Calu3 (cell line): ENCODE results near the gene MGP. TPM values are rescaled to one million over a fixed set of nuclear protein-coding genes. Genes with fewer than 3 reads are reported as not detected.

Experiments used
- BruUV-seq: library from RNA; stranded (reverse); fragments of 400-500 nt; replicated peaks from 2 replicates; lab custom pipeline; 2021; lab: Mats Ljungman, UMichigan
- CTCF ChIA-PET: fragments of 300-600 bp; sonication (Branson Sonifier 250); formaldehyde crosslinking; loops from one replicate; lab custom pipeline; 2022; ENCODE audit warnings: antibody characterized with exemption; lab: Charles Lee
- DNase-seq: peaks from one replicate; pipeline ENCODE4 v3.0.0; 2022
- H3K27ac Mint-ChIP-seq: one replicate; pipeline ENCODE4 v1.8.0; 2022; ENCODE audit warnings: mixed read lengths; ENCODE audit not compliant: unreplicated experiment
- H3K27me3 Mint-ChIP-seq: one replicate; pipeline ENCODE4 v1.8.0; 2022; ENCODE audit warnings: mixed read lengths; ENCODE audit not compliant: unreplicated experiment
- H3K36me3 Mint-ChIP-seq: one replicate; pipeline ENCODE4 v1.8.0; 2022; ENCODE audit warnings: mild to moderate bottlenecking, moderate library complexity, mixed read lengths; ENCODE audit not compliant: insufficient read depth, unreplicated experiment
- H3K4me1 Mint-ChIP-seq: one replicate; pipeline ENCODE4 v1.8.0; 2022; ENCODE audit warnings: mild to moderate bottlenecking, low read depth, mixed read lengths; ENCODE audit not compliant: unreplicated experiment
- H3K4me3 Mint-ChIP-seq: one replicate; pipeline ENCODE4 v1.8.0; 2022; ENCODE audit warnings: mild to moderate bottlenecking, low read depth, moderate library complexity, mixed read lengths; ENCODE audit not compliant: unreplicated experiment
- H3K9me3 Mint-ChIP-seq: one replicate; pipeline ENCODE4 v1.8.0; 2022; ENCODE audit warnings: low read depth, mixed read lengths; ENCODE audit not compliant: unreplicated experiment
- intact Hi-C: fragments of 100-400 bp; cut with micrococcal nuclease; formaldehyde crosslinking; loops from one replicate; pipeline ENCODE4 v1.10.0; 2022; ENCODE audit not compliant: unreplicated experiment
- total RNA-seq: library from RNA; stranded (reverse); gene quantifications from 2 replicates; pipeline ENCODE4 v1.2.3, GENCODE V29; 2022
- TF ChIP-seq, protein P1 (sequence below): fragments of 200-600 bp; IDR thresholded peaks from one replicate; pipeline ENCODE4 v1.8.0; 2022; ENCODE audit warnings: antibody characterized with exemption; ENCODE audit not compliant: unreplicated experiment

Gene MGP
- total RNA-seq, 1 experiment from 2014 or later: not detected

DNA sequence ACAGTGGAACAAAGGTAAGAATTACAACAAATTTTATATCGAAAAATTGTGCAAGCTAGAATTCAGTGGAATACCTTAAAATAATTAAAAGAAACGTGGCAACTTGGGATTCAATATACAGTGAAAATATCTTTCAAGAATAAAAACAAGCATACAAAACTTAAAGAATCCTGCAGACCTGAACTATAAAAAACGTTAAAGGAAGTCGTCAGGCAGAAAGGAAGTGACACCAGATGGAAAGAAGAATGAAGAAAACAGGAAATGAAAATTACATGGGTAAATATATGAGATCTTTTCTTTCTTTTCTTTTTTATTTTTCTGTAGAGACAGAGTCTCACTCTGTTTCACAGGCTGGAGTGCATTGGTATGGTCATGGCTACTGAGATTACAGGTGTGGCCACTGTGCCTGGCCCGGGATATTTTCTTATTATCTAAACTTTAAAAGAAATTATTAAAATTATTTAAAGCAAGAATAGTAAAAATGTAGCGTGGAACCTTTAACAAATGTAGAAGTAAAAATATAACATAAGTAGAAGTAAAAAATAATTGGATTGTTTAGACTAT, 4.7 kb downstream of the MGP start:
- Mint-ChIP-seq H3K27ac (no peak overlapping the region), H3K4me3 (no peak overlapping the region), H3K9me3 (no peaks in the 10 kb centered on the region), H3K4me1 (peaks cover 18% of the 10 kb centered on the region), H3K27me3 (no peaks in the 10 kb centered on the region), H3K36me3 (no peaks in the 10 kb centered on the region)
- no peak for DNase-seq
- TF ChIP-seq, protein P1, sequence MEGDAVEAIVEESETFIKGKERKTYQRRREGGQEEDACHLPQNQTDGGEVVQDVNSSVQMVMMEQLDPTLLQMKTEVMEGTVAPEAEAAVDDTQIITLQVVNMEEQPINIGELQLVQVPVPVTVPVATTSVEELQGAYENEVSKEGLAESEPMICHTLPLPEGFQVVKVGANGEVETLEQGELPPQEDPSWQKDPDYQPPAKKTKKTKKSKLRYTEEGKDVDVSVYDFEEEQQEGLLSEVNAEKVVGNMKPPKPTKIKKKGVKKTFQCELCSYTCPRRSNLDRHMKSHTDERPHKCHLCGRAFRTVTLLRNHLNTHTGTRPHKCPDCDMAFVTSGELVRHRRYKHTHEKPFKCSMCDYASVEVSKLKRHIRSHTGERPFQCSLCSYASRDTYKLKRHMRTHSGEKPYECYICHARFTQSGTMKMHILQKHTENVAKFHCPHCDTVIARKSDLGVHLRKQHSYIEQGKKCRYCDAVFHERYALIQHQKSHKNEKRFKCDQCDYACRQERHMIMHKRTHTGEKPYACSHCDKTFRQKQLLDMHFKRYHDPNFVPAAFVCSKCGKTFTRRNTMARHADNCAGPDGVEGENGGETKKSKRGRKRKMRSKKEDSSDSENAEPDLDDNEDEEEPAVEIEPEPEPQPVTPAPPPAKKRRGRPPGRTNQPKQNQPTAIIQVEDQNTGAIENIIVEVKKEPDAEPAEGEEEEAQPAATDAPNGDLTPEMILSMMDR: no peak
- intact Hi-C loops: no loop called here
- CTCF ChIA-PET: no interaction called here
- no TSS peak for BruUV-seq

DNA sequence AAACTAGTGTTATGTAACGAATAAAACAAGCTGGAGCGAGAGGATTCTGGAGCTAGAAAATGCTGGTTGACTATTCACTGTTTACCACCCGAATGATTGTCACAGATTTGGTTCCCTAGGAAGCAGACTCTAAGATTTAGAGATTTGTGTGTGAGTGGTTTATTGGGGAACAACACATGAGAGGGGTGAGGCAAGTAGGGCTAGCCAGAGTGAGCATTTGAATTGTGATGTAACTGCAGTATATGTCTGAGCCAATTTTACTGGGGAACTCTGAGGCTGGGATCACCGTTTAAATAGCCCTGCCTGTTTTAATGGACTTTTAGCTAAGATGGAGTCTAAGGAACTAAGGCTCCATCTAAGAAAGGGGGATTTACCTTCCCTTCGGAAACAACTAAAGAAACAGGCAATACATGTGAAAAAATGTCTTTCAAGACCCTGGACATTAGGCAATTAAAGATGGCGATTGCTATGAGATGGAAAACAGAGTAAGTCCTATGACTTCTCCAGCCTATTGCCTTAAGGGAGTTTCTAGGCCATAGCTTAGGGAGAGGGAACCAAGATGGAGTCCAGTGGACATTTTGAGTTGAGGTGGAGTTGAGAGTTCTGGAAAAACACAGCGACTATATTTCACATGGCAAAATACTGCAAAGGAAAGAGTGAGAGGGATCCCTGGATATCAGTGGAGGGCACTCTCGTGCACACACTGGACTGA, 6.3 kb downstream of the MGP start:
- H3K36me3 Mint-ChIP-seq: no peaks in the 10 kb centered on the region
- no peak overlapping the region for H3K27ac Mint-ChIP-seq
- DNase-seq: no peak
- CTCF ChIA-PET: no interaction called here
- intact Hi-C loops: no loop called here
- peaks cover 11% of the 10 kb centered on the region for H3K4me1 Mint-ChIP-seq
- no peak overlapping the region for H3K4me3 Mint-ChIP-seq
- no TSS peak for BruUV-seq
- no peaks in the 10 kb centered on the region for H3K27me3 Mint-ChIP-seq
- no peaks in the 10 kb centered on the region for H3K9me3 Mint-ChIP-seq
- TF ChIP-seq, protein P1: no peak

DNA sequence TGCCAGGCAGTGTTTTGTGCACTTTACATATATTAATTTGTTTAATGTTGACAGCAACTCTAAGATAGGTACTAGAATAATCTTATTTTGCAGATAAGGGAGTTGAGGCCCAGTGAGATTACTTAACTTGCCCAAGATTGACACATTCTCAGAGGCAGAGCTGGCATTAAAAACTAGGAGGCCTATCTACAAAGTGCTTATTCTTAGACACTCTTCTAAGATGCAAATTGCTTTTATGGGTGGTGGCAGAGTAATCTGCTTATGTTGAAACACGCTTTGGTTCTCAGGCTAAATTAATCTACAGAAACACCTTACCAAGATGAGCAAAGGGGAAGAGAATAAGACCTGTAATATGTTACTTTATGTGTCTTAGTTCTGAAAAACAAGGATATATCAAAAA, 7.2 kb downstream of the MGP start:
- no peaks in the 10 kb centered on the region for H3K27me3 Mint-ChIP-seq
- H3K27ac Mint-ChIP-seq: no peak overlapping the region
- DNase-seq: no peak
- intact Hi-C loops: no loop called here
- CTCF ChIA-PET: no interaction called here
- H3K36me3 Mint-ChIP-seq: no peaks in the 10 kb centered on the region
- no peak overlapping the region for H3K4me3 Mint-ChIP-seq
- H3K9me3 Mint-ChIP-seq: no peaks in the 10 kb centered on the region
- BruUV-seq: no TSS peak
- H3K4me1 Mint-ChIP-seq: peaks cover 9% of the 10 kb centered on the region
- TF ChIP-seq, protein P1: no peak

DNA sequence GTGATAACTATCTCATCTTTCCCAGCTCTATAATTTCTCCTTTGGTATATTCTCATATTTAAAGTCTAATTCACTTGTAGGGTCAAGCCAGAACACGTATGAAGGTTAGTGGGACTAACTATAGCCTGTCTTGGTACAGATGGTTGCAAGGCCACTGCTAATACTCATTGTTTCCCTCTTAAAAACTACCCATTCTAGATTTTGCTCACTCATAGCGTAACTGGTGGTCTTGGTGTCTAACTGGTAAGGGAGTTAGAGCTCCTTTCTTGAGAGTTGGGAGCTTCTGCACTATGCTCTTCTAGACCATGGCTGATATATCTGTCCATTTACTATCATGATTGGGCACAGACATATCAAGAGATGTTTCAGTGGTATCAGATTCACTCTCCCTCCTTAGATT, 8.8 kb downstream of the MGP start:
- DNase-seq: no peak
- H3K4me1 Mint-ChIP-seq: peaks cover 9% of the 10 kb centered on the region
- H3K27me3 Mint-ChIP-seq: no peaks in the 10 kb centered on the region
- intact Hi-C loops: no loop called here
- BruUV-seq: no TSS peak
- no peak overlapping the region for H3K4me3 Mint-ChIP-seq
- CTCF ChIA-PET: no interaction called here
- no peaks in the 10 kb centered on the region for H3K36me3 Mint-ChIP-seq
- H3K27ac Mint-ChIP-seq: no peak overlapping the region
- no peaks in the 10 kb centered on the region for H3K9me3 Mint-ChIP-seq
- TF ChIP-seq, protein P1: no peak
